ENCODE measurements around the gene JOSD1. TPM values are rescaled to one million over a fixed set of nuclear protein-coding genes. Genes with fewer than 3 reads are reported as not detected.

Gene JOSD1
- total RNA-seq, 1 donor from 2014 or later, result 59.6 TPM

DNA sequence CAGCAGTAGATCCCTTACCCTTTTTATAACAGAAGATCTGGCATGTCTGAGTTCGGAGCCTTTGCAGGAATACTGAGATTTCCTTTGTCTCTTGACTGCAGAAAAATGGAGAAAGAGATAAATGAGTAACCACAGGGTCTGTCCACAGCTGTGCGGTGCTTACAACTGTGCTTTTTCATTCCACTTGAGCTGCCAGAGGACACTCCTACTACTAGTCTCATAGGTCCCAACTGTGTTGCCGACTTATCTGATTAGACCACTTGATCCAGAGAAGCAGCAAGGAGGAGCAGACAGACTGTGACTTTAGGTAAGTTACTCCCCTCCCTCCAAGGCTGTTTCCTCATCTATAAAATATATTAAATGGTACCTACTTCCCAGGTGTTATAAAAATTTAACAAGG lies 62.0 kb downstream of the JOSD1 start:
- no peaks in the 10 kb centered on the region for H3K4me1 Mint-ChIP-seq
- no peak for DNase-seq (ENCODE audit: low spot score in 2 of 2, unreplicated experiment in 2 of 2)
- no peak overlapping the region for H3K27ac Mint-ChIP-seq
- H3K9me3 Mint-ChIP-seq, result no peaks in the 10 kb centered on the region
- no peaks in the 10 kb centered on the region for H3K27me3 Mint-ChIP-seq (ENCODE audit: low read depth)
- H3K36me3 Mint-ChIP-seq, result peaks cover 28% of the 10 kb centered on the region
- H3K4me3 Mint-ChIP-seq, result no peak overlapping the region
- TF ChIP-seq, protein P1, sequence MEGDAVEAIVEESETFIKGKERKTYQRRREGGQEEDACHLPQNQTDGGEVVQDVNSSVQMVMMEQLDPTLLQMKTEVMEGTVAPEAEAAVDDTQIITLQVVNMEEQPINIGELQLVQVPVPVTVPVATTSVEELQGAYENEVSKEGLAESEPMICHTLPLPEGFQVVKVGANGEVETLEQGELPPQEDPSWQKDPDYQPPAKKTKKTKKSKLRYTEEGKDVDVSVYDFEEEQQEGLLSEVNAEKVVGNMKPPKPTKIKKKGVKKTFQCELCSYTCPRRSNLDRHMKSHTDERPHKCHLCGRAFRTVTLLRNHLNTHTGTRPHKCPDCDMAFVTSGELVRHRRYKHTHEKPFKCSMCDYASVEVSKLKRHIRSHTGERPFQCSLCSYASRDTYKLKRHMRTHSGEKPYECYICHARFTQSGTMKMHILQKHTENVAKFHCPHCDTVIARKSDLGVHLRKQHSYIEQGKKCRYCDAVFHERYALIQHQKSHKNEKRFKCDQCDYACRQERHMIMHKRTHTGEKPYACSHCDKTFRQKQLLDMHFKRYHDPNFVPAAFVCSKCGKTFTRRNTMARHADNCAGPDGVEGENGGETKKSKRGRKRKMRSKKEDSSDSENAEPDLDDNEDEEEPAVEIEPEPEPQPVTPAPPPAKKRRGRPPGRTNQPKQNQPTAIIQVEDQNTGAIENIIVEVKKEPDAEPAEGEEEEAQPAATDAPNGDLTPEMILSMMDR (IDR thresholded peaks at IDR 0.05; ENCODE audit: unreplicated experiment), result no peak

DNA sequence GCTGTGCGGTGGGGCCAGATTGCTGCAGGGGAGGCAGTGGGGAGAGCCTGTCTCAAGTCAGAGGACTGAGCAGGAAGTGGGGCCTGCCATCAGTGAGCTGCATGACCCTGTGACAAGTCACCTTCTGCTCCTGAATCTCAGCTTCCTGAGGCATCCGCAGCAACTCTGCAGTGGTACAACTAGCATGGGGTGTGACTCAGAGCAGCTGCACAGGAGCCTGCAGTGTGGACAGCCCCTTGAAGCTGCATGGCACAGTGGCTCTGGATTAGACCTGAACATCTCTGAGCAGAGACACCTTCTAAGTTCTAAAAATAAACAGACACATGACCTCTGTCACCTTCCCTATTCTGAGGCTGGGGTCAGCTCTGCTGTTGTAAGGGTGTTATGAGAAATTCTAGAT lies 62.5 kb downstream of the JOSD1 start:
- H3K27ac Mint-ChIP-seq, result no peak overlapping the region
- DNase-seq (ENCODE audit: low spot score in 2 of 2, unreplicated experiment in 2 of 2), result no peak
- TF ChIP-seq, protein P1 (IDR thresholded peaks at IDR 0.05; ENCODE audit: unreplicated experiment), result no peak

More for the DNA sequence above, 62.5 kb downstream of the JOSD1 start:
- no peak overlapping the region for H3K4me3 Mint-ChIP-seq
- peaks cover 25% of the 10 kb centered on the region for H3K36me3 Mint-ChIP-seq
- no peaks in the 10 kb centered on the region for H3K4me1 Mint-ChIP-seq
- no peaks in the 10 kb centered on the region for H3K27me3 Mint-ChIP-seq (ENCODE audit: low read depth)
- no peaks in the 10 kb centered on the region for H3K9me3 Mint-ChIP-seq

Other genes with a start within 250 kb of the JOSD1 start
- 2.5 to 2.8 TPM (median 2.6 TPM) in 3 replicates for gene KCNJ4, start 245.7 kb downstream of the JOSD1 start, total RNA-seq
- 14.5 to 15.6 TPM (median 14.6 TPM) in 3 replicates for gene KDELR3, start 232.8 kb downstream of the JOSD1 start, total RNA-seq
- 694 to 717 TPM (median 708 TPM) in 3 replicates for gene DDX17, start 194.6 kb downstream of the JOSD1 start, total RNA-seq
- gene DMC1, start 130.8 kb downstream of the JOSD1 start, total RNA-seq, result 2.8 to 4.8 TPM (median 4.2 TPM) in 3 replicates
- 10.3 to 11.9 TPM (median 11.0 TPM) in 3 replicates for gene FAM227A, start 44.6 kb downstream of the JOSD1 start, total RNA-seq
- gene CBY1, start 44.3 kb downstream of the JOSD1 start, total RNA-seq, result 38.5 to 40.4 TPM (median 40.0 TPM) in 3 replicates
- 59.7 to 68.1 TPM (median 61.4 TPM) in 3 replicates for gene TOMM22, start 19.0 kb downstream of the JOSD1 start, total RNA-seq
- gene GTPBP1, start 5.0 kb upstream of the JOSD1 start, total RNA-seq, result 71.6 to 74.3 TPM (median 73.1 TPM) in 3 replicates
- 59.8 to 63.0 TPM (median 61.2 TPM) in 3 replicates for gene SUN2, start 55.1 kb upstream of the JOSD1 start, total RNA-seq
- 15.9 to 18.0 TPM (median 17.3 TPM) in 3 replicates for gene DNAL4, start 93.2 kb upstream of the JOSD1 start, total RNA-seq
- 9.6 to 10.3 TPM (median 10.1 TPM) in 3 replicates for gene NPTXR, start 143.1 kb upstream of the JOSD1 start, total RNA-seq
- 101 to 104 TPM (median 102 TPM) in 3 replicates for gene CBX6, start 171.3 kb upstream of the JOSD1 start, total RNA-seq

All from mesothelial cell of epicardium (in vitro differentiated cells).